Mononuclear cell (primary cell): ENCODE measurements around the gene GPC5. TPM values are rescaled to one million over a fixed set of nuclear protein-coding genes. Genes with fewer than 3 reads are reported as not detected.

Experiments
- H3K27me3 ChIP-seq: 2 replicates; pipeline ENCODE4 v1.6.0; 2011; ENCODE audit warnings: low read length, control low read depth; ENCODE audit not compliant: insufficient read depth
- H3K4me1 ChIP-seq: 2 replicates; pipeline ENCODE4 v1.5.1; 2011; ENCODE audit warnings: mild to moderate bottlenecking, low read length, control low read depth; ENCODE audit not compliant: insufficient read depth
- H3K4me3 ChIP-seq: 2 replicates; pipeline ENCODE4 v1.5.1; 2011; ENCODE audit warnings: mild to moderate bottlenecking, low read length, moderate library complexity
- H3K9me3 ChIP-seq: 2 replicates; pipeline ENCODE4 v1.5.1; 2011; ENCODE audit warnings: low read depth, mild to moderate bottlenecking, control low read depth, low read length
- total RNA-seq: library from RNA; depleted of rRNA; stranded (reverse); fragments of >200 nt; gene quantifications from one replicate; pipeline ENCODE4 v1.2.3, GENCODE V29; 2012

Gene GPC5
- total RNA-seq, 1 donor: 0.21 TPM

DNA sequence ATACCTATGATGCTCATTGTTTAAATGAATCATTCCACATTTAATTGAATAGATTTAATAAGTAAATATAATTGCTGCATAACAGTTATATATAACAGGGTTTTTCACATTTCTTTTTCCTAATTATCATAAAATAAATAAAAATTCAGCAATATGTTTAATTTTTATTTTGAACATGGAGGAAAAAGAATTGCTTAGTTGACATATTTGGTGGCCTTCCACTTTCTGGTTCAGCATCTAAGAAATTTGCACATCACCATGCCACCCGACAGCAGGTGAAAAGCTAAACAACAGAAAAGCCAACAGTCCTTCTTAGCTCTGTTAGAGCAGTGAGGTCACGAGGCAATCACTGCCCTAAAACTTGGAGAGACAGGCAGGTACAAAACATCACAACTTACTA, 790.2 kb downstream of the GPC5 start:
- H3K27me3 ChIP-seq: no peaks in the 10 kb centered on the region
- H3K9me3 ChIP-seq: no peaks in the 10 kb centered on the region
- no peaks in the 10 kb centered on the region for H3K4me1 ChIP-seq
- H3K4me3 ChIP-seq: no peak overlapping the region

DNA sequence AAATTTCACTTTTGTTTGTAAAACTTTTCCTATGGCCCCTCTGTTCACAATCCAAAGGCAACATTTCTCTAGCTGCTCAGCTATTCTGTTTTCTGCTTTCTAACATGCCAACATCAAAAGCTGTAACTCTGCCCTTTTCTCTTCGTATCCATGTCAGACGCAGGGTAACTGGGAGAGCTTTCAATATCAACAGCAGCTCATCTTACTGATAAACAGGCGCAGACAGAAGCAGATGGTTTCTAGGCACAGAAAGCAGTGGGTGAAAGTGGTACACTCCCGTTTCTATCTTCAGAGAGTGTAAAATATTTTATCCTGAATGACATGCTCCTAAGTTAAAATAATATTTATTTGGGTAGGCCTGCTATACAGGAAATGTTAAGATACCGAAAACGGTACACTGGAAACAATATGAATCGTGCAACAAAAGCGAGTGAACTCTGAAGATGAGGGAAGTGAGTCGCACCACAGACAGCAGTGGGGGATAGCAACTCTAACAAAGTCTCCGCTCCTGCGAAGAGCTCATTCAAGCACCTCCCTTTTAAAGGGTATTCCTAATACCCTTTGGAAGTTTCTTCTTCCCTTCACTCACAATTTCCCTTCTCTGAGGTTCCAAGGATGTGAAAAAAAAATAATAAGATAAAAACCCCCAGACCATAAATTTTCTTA, 798.3 kb downstream of the GPC5 start:
- Histone ChIP-seq H3K4me1 (no peaks in the 10 kb centered on the region), H3K4me3 (no peak overlapping the region), H3K9me3 (no peaks in the 10 kb centered on the region), H3K27me3 (no peaks in the 10 kb centered on the region)

- Histone ChIP-seq H3K4me3 (no peak overlapping the region), H3K9me3 (no peaks in the 10 kb centered on the region), H3K4me1 (no peaks in the 10 kb centered on the region), H3K27me3 (no peaks in the 10 kb centered on the region)
These were observed 799.2 kb downstream of the GPC5 start for GRCh38 chr13:92197669-92198068.

- Histone ChIP-seq H3K27me3 (no peaks in the 10 kb centered on the region), H3K4me3 (no peak overlapping the region), H3K4me1 (no peaks in the 10 kb centered on the region), H3K9me3 (no peaks in the 10 kb centered on the region)
These were observed 820.2 kb downstream of the GPC5 start for GRCh38 chr13:92218615-92219014.

DNA sequence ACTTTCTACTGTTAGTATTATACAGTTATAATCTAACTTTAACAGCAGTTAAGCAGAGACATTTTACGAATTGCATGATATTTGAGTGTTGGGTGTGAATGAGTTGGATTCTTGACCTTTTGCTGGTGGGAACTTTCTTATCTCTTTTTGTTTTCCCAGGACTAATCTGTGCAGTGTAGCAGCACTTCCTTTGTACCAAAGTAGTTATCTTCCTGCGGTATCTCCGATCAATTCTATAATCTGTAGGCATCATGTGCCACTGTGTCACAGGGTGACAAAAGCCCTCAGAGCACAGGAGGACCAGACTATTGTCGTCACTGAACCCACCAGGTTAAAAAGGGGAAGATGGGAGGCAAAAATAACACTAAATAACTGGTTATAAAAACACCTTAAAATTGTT, 823.5 kb downstream of the GPC5 start:
- Histone ChIP-seq H3K9me3 (no peaks in the 10 kb centered on the region), H3K4me1 (no peaks in the 10 kb centered on the region), H3K27me3 (no peaks in the 10 kb centered on the region), H3K4me3 (no peak overlapping the region)

DNA sequence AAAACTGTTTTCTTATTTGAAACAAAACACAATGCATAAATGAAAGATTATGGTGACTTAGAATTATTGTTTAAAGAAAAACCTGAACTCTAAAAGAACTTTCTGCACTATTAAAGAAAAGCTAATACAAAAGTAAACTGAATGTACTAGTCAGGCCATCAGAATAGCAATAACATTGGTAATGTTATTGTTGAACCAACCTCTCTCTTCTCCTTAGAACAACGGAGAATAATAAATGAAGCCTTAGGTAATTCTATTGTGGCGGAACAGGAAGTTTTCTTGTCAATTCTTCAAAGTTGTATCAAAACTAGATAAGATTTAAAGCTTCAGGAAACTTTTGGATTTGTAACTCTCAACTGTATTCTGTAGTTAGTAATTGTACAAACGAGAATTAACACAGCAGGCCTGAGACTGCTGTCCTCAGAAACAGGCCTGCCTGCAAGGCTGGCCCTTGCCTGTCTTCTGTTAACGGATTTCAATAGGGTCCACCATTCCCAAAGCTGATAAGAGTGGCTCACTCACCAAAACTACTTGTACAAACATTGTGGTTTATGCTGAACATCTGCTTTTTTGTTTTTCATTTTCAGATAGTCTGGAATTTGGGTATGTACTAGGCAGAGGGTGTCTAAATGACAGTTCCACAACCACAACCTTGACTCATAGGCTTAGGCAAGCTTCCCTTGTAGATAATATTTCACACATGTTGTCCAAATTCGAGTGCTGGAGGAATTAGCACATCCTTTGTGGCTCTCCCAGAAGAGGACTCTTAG, 825.8 kb downstream of the GPC5 start:
- no peaks in the 10 kb centered on the region for H3K9me3 ChIP-seq
- no peaks in the 10 kb centered on the region for H3K4me1 ChIP-seq
- no peaks in the 10 kb centered on the region for H3K27me3 ChIP-seq
- H3K4me3 ChIP-seq: no peak overlapping the region

DNA sequence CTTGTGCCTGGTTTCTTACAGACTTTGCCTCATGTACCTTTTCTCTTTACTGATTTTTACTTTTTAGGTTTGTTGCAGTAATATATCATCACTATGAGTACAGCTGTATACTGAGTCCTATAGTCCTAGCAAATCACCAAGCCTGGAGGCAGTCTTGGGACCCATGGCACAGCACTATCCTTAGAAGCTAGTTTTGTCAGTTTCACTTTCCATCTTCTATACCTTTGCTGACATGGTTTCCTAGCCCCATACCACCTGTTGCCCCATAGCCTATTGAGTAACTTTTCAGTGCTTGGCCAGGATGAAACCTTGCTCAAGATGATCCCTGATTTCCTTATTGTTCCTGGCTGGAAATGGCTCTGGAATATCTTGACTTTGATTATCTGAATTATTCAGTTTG, 826.4 kb downstream of the GPC5 start:
- H3K9me3 ChIP-seq: no peaks in the 10 kb centered on the region
- no peak overlapping the region for H3K4me3 ChIP-seq
- H3K4me1 ChIP-seq: no peaks in the 10 kb centered on the region
- no peaks in the 10 kb centered on the region for H3K27me3 ChIP-seq

GRCh38 chr13:92225861-92226260, 827.4 kb downstream of the GPC5 start:
- Histone ChIP-seq H3K9me3 (no peaks in the 10 kb centered on the region), H3K4me1 (no peaks in the 10 kb centered on the region), H3K4me3 (no peak overlapping the region), H3K27me3 (no peaks in the 10 kb centered on the region)

GRCh38 chr13:92232871-92233270, 834.5 kb downstream of the GPC5 start:
- H3K4me3 ChIP-seq: no peak overlapping the region
- H3K4me1 ChIP-seq: no peaks in the 10 kb centered on the region
- H3K9me3 ChIP-seq: no peaks in the 10 kb centered on the region
- no peaks in the 10 kb centered on the region for H3K27me3 ChIP-seq

DNA sequence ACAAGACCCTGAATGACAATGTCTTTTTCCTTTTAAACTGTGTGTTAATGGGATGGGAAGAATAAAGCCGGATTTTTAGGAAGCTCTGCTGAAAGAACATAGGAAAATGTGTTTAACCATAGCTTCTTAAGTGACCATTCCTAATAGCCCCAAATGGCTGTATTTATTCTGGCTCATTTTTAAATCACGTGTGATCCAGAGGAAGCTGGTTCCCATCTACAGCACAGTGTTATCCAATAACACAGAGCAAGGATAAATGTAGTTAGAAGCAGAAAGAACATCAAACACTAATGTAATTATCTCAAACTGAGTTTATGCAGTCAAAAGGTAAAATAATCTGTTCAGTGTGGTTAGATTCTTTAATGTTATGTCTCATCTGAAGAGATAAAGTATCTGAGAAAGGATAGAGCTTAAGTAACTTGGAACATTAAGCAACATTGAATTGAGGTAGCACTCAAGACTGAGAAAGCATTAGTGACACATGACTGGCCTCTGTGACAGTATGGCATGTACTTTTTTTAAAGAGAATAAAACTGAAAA, 853.3 kb downstream of the GPC5 start:
- Histone ChIP-seq H3K9me3 (no peaks in the 10 kb centered on the region), H3K4me1 (no peaks in the 10 kb centered on the region), H3K4me3 (no peak overlapping the region), H3K27me3 (no peaks in the 10 kb centered on the region)

- Histone ChIP-seq H3K27me3 (no peaks in the 10 kb centered on the region), H3K4me1 (no peaks in the 10 kb centered on the region), H3K9me3 (no peaks in the 10 kb centered on the region), H3K4me3 (no peak overlapping the region)
These were observed 857.1 kb downstream of the GPC5 start for GRCh38 chr13:92255526-92255925.

DNA sequence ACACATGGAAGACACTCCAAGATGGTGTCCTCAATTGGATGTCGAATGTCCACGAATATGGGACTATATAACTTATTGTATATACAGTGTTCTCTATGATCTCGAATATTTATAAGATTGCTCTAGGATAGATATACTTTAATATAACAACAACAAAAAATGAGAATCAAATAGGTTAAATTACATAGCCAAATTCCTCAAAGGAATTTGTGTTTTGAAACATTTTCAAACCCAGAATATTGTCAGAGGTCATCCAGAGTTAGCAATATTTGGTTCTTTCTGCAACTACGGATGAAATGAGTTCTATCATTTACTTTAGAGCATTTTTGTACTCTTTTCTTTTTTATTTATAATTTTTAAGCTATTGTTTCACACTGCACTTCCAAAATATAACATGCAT, 857.8 kb downstream of the GPC5 start:
- no peaks in the 10 kb centered on the region for H3K27me3 ChIP-seq
- no peaks in the 10 kb centered on the region for H3K4me1 ChIP-seq
- H3K4me3 ChIP-seq: no peak overlapping the region
- no peaks in the 10 kb centered on the region for H3K9me3 ChIP-seq

DNA sequence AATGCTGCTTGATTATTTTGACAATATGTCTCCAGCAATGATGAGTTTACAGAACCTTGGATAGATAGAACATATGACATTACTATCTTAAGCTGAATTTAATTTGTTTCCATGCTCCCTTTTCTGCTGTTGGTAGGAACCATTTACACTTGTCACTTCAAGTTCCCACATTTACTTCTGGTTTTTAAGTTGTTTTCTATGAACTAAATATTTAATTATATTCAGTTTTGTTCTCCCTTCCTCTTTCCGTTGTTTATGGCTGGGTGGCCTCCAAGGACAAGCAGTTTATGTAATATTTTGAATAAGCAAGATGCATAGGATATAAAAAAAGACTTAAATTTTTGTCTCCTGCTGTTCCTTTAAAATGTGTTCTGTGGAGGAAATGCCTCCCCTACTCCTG, 860.6 kb downstream of the GPC5 start:
- H3K4me1 ChIP-seq: no peaks in the 10 kb centered on the region
- H3K4me3 ChIP-seq: no peak overlapping the region
- H3K27me3 ChIP-seq: no peaks in the 10 kb centered on the region
- H3K9me3 ChIP-seq: no peaks in the 10 kb centered on the region

DNA sequence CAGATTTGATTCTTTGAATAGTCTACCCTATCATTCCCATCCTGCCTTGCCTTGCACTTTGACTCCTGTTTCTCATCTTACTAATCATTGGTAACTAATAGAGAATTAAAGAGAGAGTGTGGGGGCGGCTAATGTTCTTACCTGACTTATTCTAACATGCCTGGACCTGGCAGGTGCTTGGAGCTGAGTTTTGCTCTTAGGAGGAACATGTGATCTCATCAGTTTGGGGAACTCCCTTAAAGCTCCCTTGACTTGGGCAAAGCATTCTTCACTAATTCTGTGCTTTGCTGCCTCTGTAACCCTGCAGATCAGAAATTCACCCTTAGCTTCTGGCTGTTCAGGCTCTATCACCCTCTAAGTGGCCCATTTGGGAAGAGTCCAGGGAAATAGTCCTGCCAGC, 861.1 kb downstream of the GPC5 start:
- H3K4me1 ChIP-seq: no peaks in the 10 kb centered on the region
- no peaks in the 10 kb centered on the region for H3K9me3 ChIP-seq
- H3K27me3 ChIP-seq: no peaks in the 10 kb centered on the region
- no peak overlapping the region for H3K4me3 ChIP-seq

DNA sequence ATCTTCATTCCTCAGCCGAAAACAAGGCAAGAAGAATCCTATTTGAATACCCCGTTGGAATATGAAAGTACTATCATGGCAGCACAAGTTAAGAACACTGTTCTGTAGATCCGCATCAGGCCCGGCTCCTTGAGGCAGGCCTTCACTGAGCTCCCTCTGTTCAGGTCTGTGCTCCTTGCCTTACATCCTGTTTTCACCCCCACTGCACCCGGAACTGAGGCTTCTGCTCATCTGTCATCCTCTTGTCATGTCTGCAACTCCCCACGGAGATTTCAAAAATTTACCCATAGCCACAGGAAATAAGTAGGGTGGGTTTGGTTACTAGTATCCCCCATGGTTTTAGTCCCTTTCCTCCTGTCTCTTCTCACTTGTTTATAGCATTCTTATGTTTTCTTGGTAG, 861.9 kb downstream of the GPC5 start:
- H3K9me3 ChIP-seq: no peaks in the 10 kb centered on the region
- H3K27me3 ChIP-seq: no peaks in the 10 kb centered on the region
- H3K4me1 ChIP-seq: no peaks in the 10 kb centered on the region
- H3K4me3 ChIP-seq: no peak overlapping the region
